D721Med (cell line): ENCODE measurements around the gene ACY1.

Experiments used
- DNase-seq: peaks from one replicate; pipeline ENCODE4 v3.0.0; 2011; ENCODE audit warnings: low spot score; ENCODE audit not compliant: insufficient read length
- FAIRE-seq: peaks from 2 replicates; lab custom pipeline; 2011; peaks lifted over from hg19 to GRCh38; lab: Jason Lieb, UNC
- CTCF ChIP-seq: IDR thresholded peaks from 2 replicates; pipeline ENCODE4 v1.5.1; 2012; ENCODE audit warnings: mild to moderate bottlenecking, control low read depth; ENCODE audit not compliant: insufficient read depth; ENCODE audit errors: missing control alignments

Gene ACY1

GRCh38 chr3:51970606-51971300, 12.6 kb upstream of the ACY1 start:
- no peak for TF ChIP-seq CTCF
- FAIRE-seq (no peak), DNase-seq (no peak)

GRCh38 chr3:51971350-51971749, 12.0 kb upstream of the ACY1 start:
- FAIRE-seq (no peak), DNase-seq (no peak)
- no peak for TF ChIP-seq CTCF

- FAIRE-seq (no peak), DNase-seq (no peak)
- no peak for TF ChIP-seq CTCF
Measured at GRCh38 chr3:51974277-51974962, 8.9 kb upstream of the ACY1 start.

- no peak for DNase-seq
- FAIRE-seq: no peak
- no peak for TF ChIP-seq CTCF
Measured at GRCh38 chr3:51974963-51975851, 8.1 kb upstream of the ACY1 start, which contains the start of gene ABHD14A. ABHD14A (plus strand) TSS chr3:51975064; CDS start chr3:51975136, 72 bp downstream.

GRCh38 chr3:51975852-51976549, 7.3 kb upstream of the ACY1 start:
- FAIRE-seq (no peak), DNase-seq (no peak)
- TF ChIP-seq CTCF: peak; percentile 16

- DNase-seq: no peak
- TF ChIP-seq CTCF: no peak
- no peak for FAIRE-seq
Measured at GRCh38 chr3:51977446-51978142, 5.7 kb upstream of the ACY1 start.
